GM18507 (cell line): Measurements from ENCODE around the gene STK26.
A peak's percentile ranks its signal among the peaks of the same experiment; 100 is the strongest.
"Not testable (repeated sequence)": the region's sequence is repeated elsewhere in the genome, so short reads cannot be mapped to it uniquely, and the experiment has no call there.

Experiments used
- DNase-seq: peaks from one replicate; pipeline ENCODE4 v3.0.0; 2011; ENCODE audit warnings: low read depth; ENCODE audit not compliant: insufficient read length; ENCODE audit errors: extremely low spot score
- FAIRE-seq: peaks from 2 replicates; lab custom pipeline; 2011; peaks lifted over from hg19 to GRCh38; lab: Jason Lieb, UNC

STK26 gene

GRCh38 chrX:132022967-132023895 lies at the start of gene STK26:
Gene STK26, plus strand, starts transcription at chrX:132023302. Its CDS starts 316 bp downstream, at chrX:132023618.
- FAIRE-seq (peak; percentile 95), DNase-seq (peak; percentile 50)

- no peak for FAIRE-seq
- no peak for DNase-seq
These were observed 47.3 kb upstream of the STK26 start for GRCh38 chrX:131975851-131976250.

- no peak for FAIRE-seq
- no peak for DNase-seq
These were observed 45.5 kb upstream of the STK26 start for GRCh38 chrX:131977619-131978018.

- no peak for FAIRE-seq
- no peak for DNase-seq
These were observed 44.0 kb upstream of the STK26 start for GRCh38 chrX:131979116-131979515.

GRCh38 chrX:131985526-131986049 lies 37.5 kb upstream of the STK26 start:
- FAIRE-seq, result no peak
- DNase-seq, result no peak

GRCh38 chrX:131987252-131987651 lies 35.9 kb upstream of the STK26 start:
- peak; percentile 97 for FAIRE-seq
- DNase-seq, result peak; percentile 22

- FAIRE-seq (no peak), DNase-seq (no peak)
These were observed 34.9 kb upstream of the STK26 start for GRCh38 chrX:131988236-131988635.

GRCh38 chrX:132001127-132001526 lies 22.0 kb upstream of the STK26 start:
- DNase-seq, result no peak
- FAIRE-seq, result peak; percentile 36

- no peak for DNase-seq
- FAIRE-seq, result no peak
These were observed 18.4 kb upstream of the STK26 start for GRCh38 chrX:132004728-132005127.

GRCh38 chrX:132009350-132009749 lies 13.8 kb upstream of the STK26 start:
- DNase-seq (no peak), FAIRE-seq (no peak)

GRCh38 chrX:132010213-132010612 lies 12.9 kb upstream of the STK26 start:
- FAIRE-seq, DNase-seq: not testable (repeated sequence)

- no peak for FAIRE-seq
- DNase-seq, result no peak
These were observed 7.2 kb upstream of the STK26 start for GRCh38 chrX:132015875-132016274.

GRCh38 chrX:132016628-132017430 lies 6.3 kb upstream of the STK26 start:
- FAIRE-seq, result no peak
- DNase-seq, result no peak

GRCh38 chrX:132017431-132018185 lies 5.5 kb upstream of the STK26 start:
- FAIRE-seq, result peak; percentile 59

GRCh38 chrX:132022198-132022966 lies 720 bp upstream of the STK26 start:
- FAIRE-seq (peak; percentile 26), DNase-seq (no peak)

More at GRCh38 chrX:132017431-132018185, 5.5 kb upstream of the STK26 start:
- no peak for DNase-seq

GRCh38 chrX:132023896-132024386 lies 839 bp downstream of the STK26 start:
- DNase-seq (no peak), FAIRE-seq (peak; percentile 94)

- DNase-seq (no peak), FAIRE-seq (no peak)
These were observed 1.9 kb downstream of the STK26 start for GRCh38 chrX:132025041-132025440.

GRCh38 chrX:132030264-132030663 lies 7.2 kb downstream of the STK26 start:
- no peak for FAIRE-seq
- no peak for DNase-seq

- FAIRE-seq, result no peak
These were observed 8.8 kb downstream of the STK26 start for GRCh38 chrX:132031867-132032266.

More at GRCh38 chrX:132031867-132032266, 8.8 kb downstream of the STK26 start:
- DNase-seq, result no peak
